ENCODE data around the gene GDPD5. TPM values are rescaled to one million over a fixed set of nuclear protein-coding genes. Genes with fewer than 3 reads are reported as not detected.

Gene GDPD5
- total and polyA plus RNA-seq, 4 donors, result 6.2 to 24.7 (median 12.0) TPM

DNA sequence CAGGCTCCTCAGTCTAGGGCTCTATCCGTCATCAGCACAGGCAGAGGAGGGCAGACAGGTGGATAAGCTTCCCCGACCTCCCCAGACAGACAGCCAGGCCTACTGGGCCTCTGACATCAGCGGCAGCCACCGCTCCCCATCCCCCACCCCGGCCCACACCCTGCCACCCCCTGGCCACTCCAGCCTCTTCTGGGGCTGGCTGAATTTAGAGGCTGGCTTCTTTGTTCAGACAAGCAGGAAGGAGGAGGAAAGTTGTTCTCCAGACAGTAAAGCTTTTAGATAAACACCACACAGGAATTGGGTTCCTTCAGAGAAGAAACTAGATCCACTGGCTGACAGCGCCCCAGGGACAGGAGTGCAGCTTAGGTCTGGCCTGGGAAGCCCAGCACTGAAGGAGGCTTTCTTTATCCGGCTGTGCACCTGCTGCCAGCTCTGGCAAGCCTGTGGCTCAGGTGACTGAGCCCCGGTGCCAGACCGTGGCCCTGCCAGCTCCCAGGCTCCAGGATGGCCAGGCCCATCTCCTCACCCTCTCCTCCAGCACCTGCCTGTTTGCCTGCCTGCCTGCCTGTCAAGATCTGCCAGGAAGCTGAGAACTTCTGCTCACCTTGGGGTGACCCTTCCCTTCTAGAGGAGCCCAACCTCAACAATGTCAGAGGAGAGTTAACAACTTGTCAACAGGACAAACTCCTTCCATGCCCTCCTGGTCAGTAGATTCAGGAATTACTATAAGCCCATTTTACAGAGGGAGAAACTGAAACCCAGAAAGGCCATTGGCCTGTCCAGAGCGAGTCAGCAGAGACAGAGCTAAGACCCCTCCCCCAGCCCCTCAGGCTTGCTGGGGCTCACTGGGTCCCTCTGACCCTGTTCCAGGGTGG lies 48.8 kb downstream of the GDPD5 start:
- WGBS, 2 donors, result 57 to 71% methylated on average over 10 of the region's 10 CpGs
- H3K4me3 ChIP-seq, result no peak overlapping the region
- no peaks in the 10 kb centered on the region for H3K27me3 ChIP-seq (ENCODE audit: control insufficient read depth in 3 of 3, insufficient read depth in 3 of 3, low read length in 2 of 3)
- peak overlapping the region in 1 of 2 donors; percentile 40 for H3K27ac ChIP-seq (ENCODE audit: low read depth in 1 of 2, low read length in 1 of 2)
- DNase-seq, result peak in 1 of 3 donors; percentile 32
- no peak for ATAC-seq (ENCODE audit: insufficient read depth, low FRiP score)
- H3K9ac ChIP-seq (ENCODE audit: insufficient read depth in 1 of 2, low read length in 2 of 2), result no peak overlapping the region
- H3K9me3 ChIP-seq (ENCODE audit: control insufficient read depth in 4 of 4, insufficient read depth in 3 of 4, low read length in 3 of 4), result no peaks in the 10 kb centered on the region
- no peaks in the 10 kb centered on the region for H3K36me3 ChIP-seq (ENCODE audit: control insufficient read depth in 4 of 4, insufficient read depth in 4 of 4, low read length in 4 of 4)
- TF ChIP-seq, protein P1, sequence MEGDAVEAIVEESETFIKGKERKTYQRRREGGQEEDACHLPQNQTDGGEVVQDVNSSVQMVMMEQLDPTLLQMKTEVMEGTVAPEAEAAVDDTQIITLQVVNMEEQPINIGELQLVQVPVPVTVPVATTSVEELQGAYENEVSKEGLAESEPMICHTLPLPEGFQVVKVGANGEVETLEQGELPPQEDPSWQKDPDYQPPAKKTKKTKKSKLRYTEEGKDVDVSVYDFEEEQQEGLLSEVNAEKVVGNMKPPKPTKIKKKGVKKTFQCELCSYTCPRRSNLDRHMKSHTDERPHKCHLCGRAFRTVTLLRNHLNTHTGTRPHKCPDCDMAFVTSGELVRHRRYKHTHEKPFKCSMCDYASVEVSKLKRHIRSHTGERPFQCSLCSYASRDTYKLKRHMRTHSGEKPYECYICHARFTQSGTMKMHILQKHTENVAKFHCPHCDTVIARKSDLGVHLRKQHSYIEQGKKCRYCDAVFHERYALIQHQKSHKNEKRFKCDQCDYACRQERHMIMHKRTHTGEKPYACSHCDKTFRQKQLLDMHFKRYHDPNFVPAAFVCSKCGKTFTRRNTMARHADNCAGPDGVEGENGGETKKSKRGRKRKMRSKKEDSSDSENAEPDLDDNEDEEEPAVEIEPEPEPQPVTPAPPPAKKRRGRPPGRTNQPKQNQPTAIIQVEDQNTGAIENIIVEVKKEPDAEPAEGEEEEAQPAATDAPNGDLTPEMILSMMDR (IDR thresholded peaks at IDR 0.05; ENCODE audit: control extremely low read depth, extremely low read depth), result no peak
- peaks cover 0 to 21% (median 0%) of the 10 kb centered on the region in 5 donors for H3K4me1 ChIP-seq (ENCODE audit: control insufficient read depth in 5 of 5, insufficient read depth in 5 of 5, low read length in 5 of 5)

DNA sequence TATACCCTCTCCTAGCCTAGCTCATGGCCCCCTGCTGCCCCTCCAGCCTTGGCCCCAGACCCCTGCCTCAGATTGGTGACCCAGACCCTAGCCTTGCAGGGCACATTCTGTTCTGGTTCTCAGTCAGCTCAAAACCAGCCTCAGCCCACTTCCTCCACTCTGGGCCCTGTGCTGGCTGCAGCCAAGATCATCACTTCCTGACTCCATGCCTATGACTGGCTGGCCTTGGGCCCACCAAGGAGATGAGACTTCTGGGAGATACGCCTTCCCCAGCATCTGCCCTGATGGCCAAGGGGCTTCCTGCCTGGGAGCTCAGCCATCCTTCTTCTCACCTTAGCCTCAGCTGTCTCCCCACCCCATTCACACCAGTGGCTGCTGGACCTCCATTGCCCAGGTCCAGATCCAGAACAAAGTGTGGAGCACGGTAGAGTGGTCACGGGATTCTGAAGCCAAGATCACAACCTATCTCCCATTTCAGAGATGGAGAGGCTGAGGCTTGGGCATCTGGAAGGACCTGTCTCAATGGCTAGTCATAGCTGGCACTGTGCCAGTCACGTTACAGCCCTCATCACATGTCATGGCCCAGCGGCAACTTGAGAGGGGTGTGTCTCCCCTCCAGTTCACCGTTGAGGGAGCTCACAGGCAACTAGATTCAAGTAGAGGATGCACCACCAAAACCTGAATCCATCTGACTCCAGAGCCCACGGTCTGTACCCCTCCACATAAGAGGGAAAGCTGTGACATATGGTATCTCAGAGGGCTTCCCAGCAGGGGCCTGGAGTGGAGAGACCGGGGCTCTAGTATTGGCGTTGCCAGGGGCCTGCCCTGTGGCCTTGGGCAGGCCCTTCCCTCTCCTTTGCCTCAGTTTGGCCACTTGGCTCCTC lies 49.7 kb downstream of the GDPD5 start:
- H3K27ac ChIP-seq (ENCODE audit: low read depth in 1 of 2, low read length in 1 of 2), result peak overlapping the region in 1 of 2 donors; percentile 76
- peak in 2 of 3 donors; percentile 48 to 72 for DNase-seq

DNA sequence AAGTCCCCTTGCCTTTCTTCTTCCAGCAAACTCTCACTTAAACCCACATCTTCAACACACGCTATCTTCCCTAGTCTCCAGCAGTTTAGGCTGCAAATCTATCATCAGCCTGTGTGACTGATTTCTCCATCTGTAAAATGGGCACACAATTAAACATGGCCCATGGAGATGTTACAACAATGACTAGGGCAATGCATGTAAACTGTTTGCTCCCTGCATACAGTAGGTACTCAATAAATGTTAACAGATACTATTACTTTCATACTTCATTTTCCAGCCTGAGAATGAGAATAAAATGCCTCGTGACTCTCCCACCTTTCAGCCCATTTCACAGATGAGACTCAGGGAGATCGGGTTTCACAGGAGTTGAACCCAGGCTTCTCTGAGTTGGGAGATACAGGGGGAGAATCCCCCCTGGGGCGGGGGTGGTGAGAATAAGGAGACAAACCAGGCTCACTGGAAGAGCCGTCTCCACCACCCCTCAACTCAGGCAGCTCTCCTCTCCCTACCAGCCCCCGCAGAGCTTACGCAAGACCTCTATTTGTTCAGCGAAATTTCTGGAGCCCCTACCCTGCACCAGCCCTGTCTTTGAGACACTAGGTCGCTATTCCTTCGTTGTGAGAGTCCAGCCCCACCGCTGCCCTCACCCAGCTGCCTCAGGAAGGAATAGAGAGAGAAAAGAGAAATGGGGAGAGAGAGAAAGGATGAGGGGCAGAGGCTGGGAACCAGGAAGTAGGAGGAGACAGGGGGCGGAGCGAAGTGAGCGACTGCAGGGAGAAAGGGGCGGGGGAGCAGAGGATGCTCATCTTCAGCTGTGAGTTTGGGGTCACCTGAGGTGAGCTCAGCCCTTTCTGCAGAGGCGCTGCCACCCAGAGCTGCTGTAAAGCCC lies 50.6 kb downstream of the GDPD5 start:
- H3K9me3 ChIP-seq (ENCODE audit: control insufficient read depth in 4 of 4, insufficient read depth in 3 of 4, low read length in 3 of 4), result no peaks in the 10 kb centered on the region
- peaks cover 0 to 21% (median 0%) of the 10 kb centered on the region in 5 donors for H3K4me1 ChIP-seq (ENCODE audit: control insufficient read depth in 5 of 5, insufficient read depth in 5 of 5, low read length in 5 of 5)
- peak; percentile 72 to 85 (median 76) for DNase-seq
- TF ChIP-seq, protein P1 (IDR thresholded peaks at IDR 0.05; ENCODE audit: control extremely low read depth, extremely low read depth), result no peak
- H3K4me3 ChIP-seq, result no peak overlapping the region
- no peak overlapping the region for H3K9ac ChIP-seq (ENCODE audit: insufficient read depth in 1 of 2, low read length in 2 of 2)
- no peaks in the 10 kb centered on the region for H3K36me3 ChIP-seq (ENCODE audit: control insufficient read depth in 4 of 4, insufficient read depth in 4 of 4, low read length in 4 of 4)
- peak overlapping the region in 1 of 2 donors; percentile 76 for H3K27ac ChIP-seq (ENCODE audit: low read depth in 1 of 2, low read length in 1 of 2)
- ATAC-seq (ENCODE audit: insufficient read depth, low FRiP score), result no peak
- 34 to 36% methylated on average over 16 of the region's 16 CpGs for WGBS, 2 donors
- no peaks in the 10 kb centered on the region for H3K27me3 ChIP-seq (ENCODE audit: control insufficient read depth in 3 of 3, insufficient read depth in 3 of 3, low read length in 2 of 3)

More for the DNA sequence above, 49.7 kb downstream of the GDPD5 start:
- no peak overlapping the region for H3K9ac ChIP-seq (ENCODE audit: insufficient read depth in 1 of 2, low read length in 2 of 2)
- WGBS, 2 donors, result 61 to 67% methylated on average over 9 of the region's 9 CpGs
- no peak for ATAC-seq (ENCODE audit: insufficient read depth, low FRiP score)
- H3K4me3 ChIP-seq, result no peak overlapping the region
- no peaks in the 10 kb centered on the region for H3K27me3 ChIP-seq (ENCODE audit: control insufficient read depth in 3 of 3, insufficient read depth in 3 of 3, low read length in 2 of 3)
- peaks cover 0 to 21% (median 0%) of the 10 kb centered on the region in 5 donors for H3K4me1 ChIP-seq (ENCODE audit: control insufficient read depth in 5 of 5, insufficient read depth in 5 of 5, low read length in 5 of 5)
- TF ChIP-seq, protein P1 (IDR thresholded peaks at IDR 0.05; ENCODE audit: control extremely low read depth, extremely low read depth), result no peak
- H3K9me3 ChIP-seq (ENCODE audit: control insufficient read depth in 4 of 4, insufficient read depth in 3 of 4, low read length in 3 of 4), result no peaks in the 10 kb centered on the region
- no peaks in the 10 kb centered on the region for H3K36me3 ChIP-seq (ENCODE audit: control insufficient read depth in 4 of 4, insufficient read depth in 4 of 4, low read length in 4 of 4)
